ENCODE measurements around the gene EVPL.

The EVPL gene

GRCh38 chr17:76004750-76005262, 22.3 kb downstream of the EVPL start:
- DNase-seq, result no peak
- TF ChIP-seq CTCF (IDR thresholded peaks at IDR 0.05; ENCODE audit: low read depth, low read length), result no peak
- H3K4me1 ChIP-seq, result no peaks in the 10 kb centered on the region
- H3K36me3 ChIP-seq, result no peaks in the 10 kb centered on the region
- no peaks in the 10 kb centered on the region for H3K27me3 ChIP-seq
- H3K9me3 ChIP-seq, result no peaks in the 10 kb centered on the region
- no peak overlapping the region for H3K4me3 ChIP-seq (ENCODE audit: low read depth, low read length)

- Histone ChIP-seq H3K4me3 (ENCODE audit: low read depth, low read length) (no peak overlapping the region), H3K9me3 (no peaks in the 10 kb centered on the region), H3K36me3 (no peaks in the 10 kb centered on the region), H3K27me3 (no peaks in the 10 kb centered on the region), H3K4me1 (no peaks in the 10 kb centered on the region)
- DNase-seq, result no peak
- no peak for TF ChIP-seq CTCF (IDR thresholded peaks at IDR 0.05; ENCODE audit: low read depth, low read length)
These were observed 23.2 kb downstream of the EVPL start for GRCh38 chr17:76003915-76004314.

GRCh38 chr17:76002100-76002499, 25.0 kb downstream of the EVPL start:
- no peak overlapping the region for H3K4me3 ChIP-seq (ENCODE audit: low read depth, low read length)
- TF ChIP-seq CTCF (IDR thresholded peaks at IDR 0.05; ENCODE audit: low read depth, low read length), result no peak
- no peaks in the 10 kb centered on the region for H3K4me1 ChIP-seq
- no peaks in the 10 kb centered on the region for H3K36me3 ChIP-seq
- DNase-seq, result no peak
- no peaks in the 10 kb centered on the region for H3K9me3 ChIP-seq
- H3K27me3 ChIP-seq, result no peaks in the 10 kb centered on the region

- no peak for DNase-seq
- no peaks in the 10 kb centered on the region for H3K27me3 ChIP-seq
- H3K4me3 ChIP-seq (ENCODE audit: low read depth, low read length), result no peak within 1 kb of the TSS
- no peaks in the 10 kb centered on the region for H3K9me3 ChIP-seq
- H3K4me1 ChIP-seq, result no peaks in the 10 kb centered on the region
- TF ChIP-seq CTCF (IDR thresholded peaks at IDR 0.05; ENCODE audit: low read depth, low read length), result no peak
- H3K36me3 ChIP-seq, result no peaks in the 10 kb centered on the region
These were observed 26.2 kb downstream of the EVPL start, which contains the start of gene CDK3 for GRCh38 chr17:76000755-76001521. Gene CDK3 (plus strand): TSS chr17:76000855. CDS start chr17:76001426, 571 bp downstream.

- Histone ChIP-seq H3K4me3 (ENCODE audit: low read depth, low read length) (no peak overlapping the region), H3K4me1 (no peaks in the 10 kb centered on the region), H3K36me3 (no peaks in the 10 kb centered on the region; the same call in 1 of the 2 replicates), H3K9me3 (no peaks in the 10 kb centered on the region), H3K27me3 (no peaks in the 10 kb centered on the region)
- peak; percentile 82 for TF ChIP-seq CTCF (IDR thresholded peaks at IDR 0.05; ENCODE audit: low read depth, low read length)
- DNase-seq, result peak; percentile 80
These were observed 26.9 kb downstream of the EVPL start for GRCh38 chr17:76000016-76000754.

All from BE2C (cell line).